GM12878 (cell line): ENCODE measurements around the gene PRPF40B.

Experiments
- SRF ChIP-seq, 2 experiments: IDR thresholded peaks; 2 replicates each; pipeline ENCODE4 v1.6.1; 2011; ENCODE audit warnings: low read depth in 2 of 2, low read length in 2 of 2, mild to moderate bottlenecking in 1 of 2, moderate library complexity in 1 of 2
- TF ChIP-seq, protein P1 (sequence below): IDR thresholded peaks from 2 replicates; pipeline ENCODE4 v1.6.1; 2012; ENCODE audit warnings: mild to moderate bottlenecking, low read depth, low read length
- TF ChIP-seq, protein P2 (sequence below), 3 experiments: IDR thresholded peaks in 2 of 3; conservative IDR thresholded peaks in 1 of 3; 2 replicates each; pipeline ENCODE4 v1.5.1; 2011; ENCODE audit warnings: low read depth in 3 of 3, low read length in 3 of 3, mild to moderate bottlenecking in 3 of 3, control low read depth in 2 of 3, moderate library complexity in 2 of 3, inconsistent platforms in 1 of 3, mixed read lengths in 1 of 3; ENCODE audit not compliant: control insufficient read depth in 2 of 3, insufficient read depth in 1 of 3; ENCODE audit errors: extremely low read depth in 1 of 3
- TF ChIP-seq, protein P3 (sequence below): IDR thresholded peaks from 2 replicates; pipeline ENCODE4 v1.6.1; 2012; ENCODE audit warnings: low read length, inconsistent platforms

DNA sequence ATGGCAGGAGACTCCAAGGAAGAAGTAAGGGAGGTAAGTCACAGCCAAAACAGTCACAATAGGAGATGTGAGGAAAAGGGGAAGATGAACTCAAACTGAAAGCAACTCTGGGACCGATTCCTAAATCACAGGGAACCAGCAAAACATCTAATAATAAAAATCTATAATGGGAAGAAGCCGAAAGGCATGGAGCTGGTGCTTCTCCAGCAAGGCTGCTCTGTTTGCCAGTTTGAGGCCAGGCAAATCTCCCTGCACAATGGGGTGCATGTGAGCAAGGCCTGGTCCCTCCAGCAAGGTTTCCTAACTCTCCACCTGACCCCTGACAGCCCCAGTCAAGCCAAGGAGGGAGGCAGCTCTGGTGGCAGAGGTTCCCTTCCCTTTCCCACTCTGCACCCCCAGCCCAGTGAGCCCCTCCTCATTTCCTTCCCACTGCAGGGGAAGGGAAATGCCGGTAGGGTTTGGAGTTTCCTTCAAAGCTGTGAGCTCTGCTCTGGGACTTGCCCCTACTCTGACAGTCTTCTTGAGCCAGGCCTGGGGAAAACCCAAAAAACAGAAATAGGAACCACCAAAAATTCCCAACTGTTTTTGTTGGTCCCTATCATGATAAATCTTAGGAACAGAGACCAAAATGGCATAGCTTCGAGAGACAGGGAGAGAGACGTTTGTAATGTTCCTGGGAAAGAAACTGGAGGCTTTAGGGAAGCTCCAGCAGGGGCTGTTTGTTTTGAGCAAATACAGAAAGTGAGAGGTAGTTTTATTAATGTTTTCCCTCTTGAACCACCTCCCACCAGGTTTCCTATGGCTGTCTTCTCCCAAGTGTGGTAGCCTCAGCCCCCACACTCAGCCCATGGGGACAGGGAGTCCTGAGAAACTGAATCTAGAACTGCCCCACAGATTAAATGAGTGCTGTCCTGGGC is 49.2 kb downstream of the PRPF40B start:
- TF ChIP-seq, protein P1, sequence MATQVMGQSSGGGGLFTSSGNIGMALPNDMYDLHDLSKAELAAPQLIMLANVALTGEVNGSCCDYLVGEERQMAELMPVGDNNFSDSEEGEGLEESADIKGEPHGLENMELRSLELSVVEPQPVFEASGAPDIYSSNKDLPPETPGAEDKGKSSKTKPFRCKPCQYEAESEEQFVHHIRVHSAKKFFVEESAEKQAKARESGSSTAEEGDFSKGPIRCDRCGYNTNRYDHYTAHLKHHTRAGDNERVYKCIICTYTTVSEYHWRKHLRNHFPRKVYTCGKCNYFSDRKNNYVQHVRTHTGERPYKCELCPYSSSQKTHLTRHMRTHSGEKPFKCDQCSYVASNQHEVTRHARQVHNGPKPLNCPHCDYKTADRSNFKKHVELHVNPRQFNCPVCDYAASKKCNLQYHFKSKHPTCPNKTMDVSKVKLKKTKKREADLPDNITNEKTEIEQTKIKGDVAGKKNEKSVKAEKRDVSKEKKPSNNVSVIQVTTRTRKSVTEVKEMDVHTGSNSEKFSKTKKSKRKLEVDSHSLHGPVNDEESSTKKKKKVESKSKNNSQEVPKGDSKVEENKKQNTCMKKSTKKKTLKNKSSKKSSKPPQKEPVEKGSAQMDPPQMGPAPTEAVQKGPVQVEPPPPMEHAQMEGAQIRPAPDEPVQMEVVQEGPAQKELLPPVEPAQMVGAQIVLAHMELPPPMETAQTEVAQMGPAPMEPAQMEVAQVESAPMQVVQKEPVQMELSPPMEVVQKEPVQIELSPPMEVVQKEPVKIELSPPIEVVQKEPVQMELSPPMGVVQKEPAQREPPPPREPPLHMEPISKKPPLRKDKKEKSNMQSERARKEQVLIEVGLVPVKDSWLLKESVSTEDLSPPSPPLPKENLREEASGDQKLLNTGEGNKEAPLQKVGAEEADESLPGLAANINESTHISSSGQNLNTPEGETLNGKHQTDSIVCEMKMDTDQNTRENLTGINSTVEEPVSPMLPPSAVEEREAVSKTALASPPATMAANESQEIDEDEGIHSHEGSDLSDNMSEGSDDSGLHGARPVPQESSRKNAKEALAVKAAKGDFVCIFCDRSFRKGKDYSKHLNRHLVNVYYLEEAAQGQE: no peak
- TF ChIP-seq, protein P2, sequence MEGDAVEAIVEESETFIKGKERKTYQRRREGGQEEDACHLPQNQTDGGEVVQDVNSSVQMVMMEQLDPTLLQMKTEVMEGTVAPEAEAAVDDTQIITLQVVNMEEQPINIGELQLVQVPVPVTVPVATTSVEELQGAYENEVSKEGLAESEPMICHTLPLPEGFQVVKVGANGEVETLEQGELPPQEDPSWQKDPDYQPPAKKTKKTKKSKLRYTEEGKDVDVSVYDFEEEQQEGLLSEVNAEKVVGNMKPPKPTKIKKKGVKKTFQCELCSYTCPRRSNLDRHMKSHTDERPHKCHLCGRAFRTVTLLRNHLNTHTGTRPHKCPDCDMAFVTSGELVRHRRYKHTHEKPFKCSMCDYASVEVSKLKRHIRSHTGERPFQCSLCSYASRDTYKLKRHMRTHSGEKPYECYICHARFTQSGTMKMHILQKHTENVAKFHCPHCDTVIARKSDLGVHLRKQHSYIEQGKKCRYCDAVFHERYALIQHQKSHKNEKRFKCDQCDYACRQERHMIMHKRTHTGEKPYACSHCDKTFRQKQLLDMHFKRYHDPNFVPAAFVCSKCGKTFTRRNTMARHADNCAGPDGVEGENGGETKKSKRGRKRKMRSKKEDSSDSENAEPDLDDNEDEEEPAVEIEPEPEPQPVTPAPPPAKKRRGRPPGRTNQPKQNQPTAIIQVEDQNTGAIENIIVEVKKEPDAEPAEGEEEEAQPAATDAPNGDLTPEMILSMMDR (IDR thresholded peaks at IDR 0.05 in 2 of 3, conservative IDR thresholded peaks at IDR 0.05 in 1 of 3; ENCODE audit: control insufficient read depth in 2 of 3, extremely low read depth in 1 of 3, insufficient read depth in 1 of 3, low read depth in 3 of 3, low read length in 3 of 3): no peak
- no peak for TF ChIP-seq SRF (IDR thresholded peaks at IDR 0.05; ENCODE audit: low read depth in 2 of 2, low read length in 2 of 2)
- TF ChIP-seq, protein P3, sequence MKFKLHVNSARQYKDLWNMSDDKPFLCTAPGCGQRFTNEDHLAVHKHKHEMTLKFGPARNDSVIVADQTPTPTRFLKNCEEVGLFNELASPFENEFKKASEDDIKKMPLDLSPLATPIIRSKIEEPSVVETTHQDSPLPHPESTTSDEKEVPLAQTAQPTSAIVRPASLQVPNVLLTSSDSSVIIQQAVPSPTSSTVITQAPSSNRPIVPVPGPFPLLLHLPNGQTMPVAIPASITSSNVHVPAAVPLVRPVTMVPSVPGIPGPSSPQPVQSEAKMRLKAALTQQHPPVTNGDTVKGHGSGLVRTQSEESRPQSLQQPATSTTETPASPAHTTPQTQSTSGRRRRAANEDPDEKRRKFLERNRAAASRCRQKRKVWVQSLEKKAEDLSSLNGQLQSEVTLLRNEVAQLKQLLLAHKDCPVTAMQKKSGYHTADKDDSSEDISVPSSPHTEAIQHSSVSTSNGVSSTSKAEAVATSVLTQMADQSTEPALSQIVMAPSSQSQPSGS: no peak
